Measurements from ENCODE around the gene HNRNPL.
"Not testable (repeated sequence)": the region's sequence is repeated elsewhere in the genome, so short reads cannot be mapped to it uniquely, and the experiment has no call there.

HNRNPL gene

DNA sequence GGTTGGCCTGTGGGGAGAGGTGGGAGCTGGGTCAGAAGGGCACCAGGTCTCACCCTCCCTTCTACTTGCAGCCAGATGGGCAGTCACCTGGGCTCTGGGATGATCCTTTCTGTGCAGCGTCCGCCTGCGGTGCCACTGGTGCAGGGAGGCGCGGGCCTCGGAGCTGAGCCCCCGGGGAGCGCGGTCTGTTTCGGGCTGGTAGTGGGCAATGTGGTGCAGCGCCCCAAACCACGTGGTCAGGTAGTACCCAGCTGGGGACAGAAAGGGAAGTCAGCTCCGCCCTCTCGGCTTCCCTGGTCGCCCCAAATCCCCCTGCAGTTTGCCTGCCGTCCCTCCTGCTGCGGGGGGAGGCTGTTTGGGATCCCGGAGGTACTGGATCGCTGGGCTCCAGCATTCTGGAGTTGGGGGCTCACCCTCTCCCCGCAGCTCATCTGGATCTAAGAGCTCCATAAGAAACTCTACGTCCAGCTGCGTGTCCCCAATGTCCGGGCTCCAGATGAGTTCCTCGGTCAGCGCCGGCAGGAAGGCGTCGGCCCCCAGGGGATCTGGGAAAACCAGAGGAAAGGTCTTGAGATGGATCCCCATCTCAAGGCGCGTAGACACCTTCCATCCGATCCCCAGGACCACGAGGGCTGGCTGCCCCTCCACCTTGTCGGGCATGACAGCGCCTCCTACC, 19.5 kb upstream of the HNRNPL start:
- no peak for DNase-seq

DNA sequence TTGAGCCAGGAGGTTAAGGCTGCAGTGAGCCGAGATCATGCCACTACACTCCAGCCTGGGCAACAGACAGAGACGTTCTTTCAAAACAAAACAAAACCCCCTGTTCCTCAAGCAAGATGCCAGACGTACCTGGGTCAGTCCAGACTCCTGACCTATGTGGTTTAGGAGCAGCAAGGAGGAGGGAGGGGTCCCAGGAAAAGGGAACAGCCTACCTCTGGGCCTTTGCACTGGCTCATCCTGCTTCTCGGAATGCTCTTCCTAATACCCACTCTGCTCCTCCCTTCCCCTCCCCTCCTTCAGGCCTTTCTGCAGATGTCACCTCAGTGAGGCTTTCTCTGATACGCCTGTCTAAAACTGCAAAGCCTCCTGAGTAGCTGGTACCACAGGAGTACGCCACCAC, 18.8 kb upstream of the HNRNPL start:
- no peak for DNase-seq

DNA sequence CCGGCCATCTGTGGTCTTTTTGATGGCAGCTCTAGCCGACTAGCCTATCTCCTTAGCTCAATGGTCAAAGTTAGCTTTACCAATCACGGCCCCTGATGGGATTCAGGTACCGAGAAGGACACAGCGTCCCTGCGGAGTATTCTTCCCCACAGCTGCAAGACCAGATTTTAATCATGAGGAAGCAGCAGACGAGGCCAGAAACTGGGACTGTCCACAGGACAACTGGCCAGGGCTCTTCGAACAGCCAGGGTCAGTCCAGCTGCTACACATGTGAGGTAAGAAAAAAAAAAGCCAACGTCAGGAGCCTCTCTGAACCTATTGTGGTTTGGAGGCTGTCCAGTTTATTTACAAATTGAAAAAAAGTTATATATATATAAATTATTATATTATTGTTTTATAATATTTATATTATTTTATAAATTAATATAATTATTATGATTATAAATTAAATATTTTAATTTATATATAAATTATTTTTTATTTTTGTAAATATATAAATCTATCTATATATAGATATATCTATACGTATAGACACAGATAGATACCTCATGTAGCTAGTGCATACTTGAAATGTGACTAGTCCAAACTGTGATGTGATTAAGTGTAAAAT, 17.5 kb upstream of the HNRNPL start:
- DNase-seq, result no peak

DNA sequence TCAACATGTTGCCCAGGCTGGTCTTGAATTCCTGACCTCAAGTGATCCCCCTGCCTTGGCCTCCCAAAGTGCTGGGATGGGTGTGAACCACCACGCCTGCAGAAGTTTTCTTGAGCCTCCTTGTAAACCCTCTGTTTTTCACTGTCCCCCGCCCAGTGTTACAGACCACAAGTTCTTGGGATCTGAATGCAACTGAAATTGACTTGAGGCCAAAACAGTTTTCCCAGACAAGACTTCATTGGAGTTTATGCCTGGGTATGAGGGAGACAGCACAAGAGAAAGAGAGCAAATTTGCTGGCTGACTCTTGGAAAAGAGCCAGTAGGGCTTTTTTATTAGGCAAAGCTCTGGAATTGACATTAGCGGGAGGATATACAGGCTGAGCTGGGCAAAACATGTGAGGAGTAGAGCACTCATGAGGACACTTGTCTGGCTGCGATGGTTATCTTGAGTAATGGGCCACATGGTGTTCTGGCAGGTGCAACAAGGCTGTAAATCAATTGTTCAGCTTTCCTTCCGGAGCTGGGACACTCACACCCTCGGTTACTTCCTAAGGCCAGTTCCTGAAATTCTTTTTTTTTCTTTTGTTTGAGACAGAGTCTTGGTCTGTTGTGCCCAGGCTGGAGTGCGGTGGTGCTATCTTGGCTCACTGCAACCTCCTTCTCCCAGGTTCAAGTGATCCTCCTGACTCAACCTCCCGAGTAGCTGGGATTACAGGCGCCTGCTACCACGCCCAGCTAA, 12.7 kb upstream of the HNRNPL start:
- peak; percentile 50 for DNase-seq

DNA sequence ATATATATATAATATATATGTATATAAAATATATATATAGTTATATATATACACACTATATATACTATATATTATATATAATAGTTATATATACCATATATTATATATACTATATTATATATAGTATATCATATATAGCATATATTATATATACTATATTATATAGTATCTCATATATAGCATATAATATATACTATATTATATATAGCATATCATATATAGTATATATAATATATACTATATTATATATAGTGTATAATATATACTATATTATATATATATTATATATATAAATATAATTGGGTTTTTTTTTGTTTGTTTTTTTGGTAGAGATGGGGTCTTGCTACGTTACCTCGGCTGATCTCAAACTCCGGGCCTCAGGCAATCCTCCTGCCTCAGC, 11.6 kb upstream of the HNRNPL start:
- DNase-seq, result no peak

DNA sequence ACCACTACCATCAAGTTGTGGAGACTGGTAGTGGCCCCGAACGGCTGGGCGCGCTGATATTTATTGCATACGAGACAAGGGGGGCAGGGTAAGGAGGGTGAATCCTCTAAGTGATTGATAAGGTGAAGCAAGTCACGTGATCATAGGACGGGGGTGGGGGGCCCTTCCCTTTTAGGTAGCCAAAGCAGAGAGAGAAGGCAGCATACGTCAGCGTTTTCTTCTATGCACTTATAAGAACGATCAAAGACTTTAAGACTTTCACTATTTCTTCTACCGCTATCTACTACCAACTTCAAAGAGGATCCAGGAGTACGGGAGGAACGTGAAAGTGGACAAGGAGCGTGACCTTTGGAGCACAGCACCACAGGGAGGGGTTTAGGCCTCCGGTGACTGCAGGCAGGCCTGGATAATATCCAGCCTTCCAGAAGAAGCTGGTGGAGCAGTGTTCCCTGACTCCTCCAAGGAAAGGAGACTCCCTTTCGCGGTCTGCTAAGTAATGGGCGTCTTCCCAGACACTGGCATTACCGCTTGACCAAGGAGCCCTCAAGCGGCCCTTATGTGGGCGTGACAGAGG, 9.9 kb upstream of the HNRNPL start:
- DNase-seq, result not testable (repeated sequence)

DNA sequence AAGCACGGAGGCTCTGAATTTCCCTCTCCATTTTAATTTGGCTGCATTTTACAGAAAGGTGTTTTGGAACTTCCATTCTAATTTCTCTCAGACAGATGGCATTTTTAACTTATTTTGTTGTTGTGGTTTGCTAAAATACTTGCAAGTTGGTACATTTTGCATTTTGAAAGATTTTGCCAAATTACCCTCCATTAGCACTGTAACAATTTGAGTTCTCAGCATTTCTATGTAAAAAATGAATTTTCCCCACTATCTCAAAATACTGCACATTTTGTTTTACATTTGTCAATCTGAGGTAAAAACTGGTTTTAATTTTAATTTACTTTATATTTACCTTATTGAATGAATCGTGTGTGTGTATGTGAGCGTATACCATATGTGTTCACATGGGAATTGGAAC, 7.0 kb upstream of the HNRNPL start:
- no peak for DNase-seq

DNA sequence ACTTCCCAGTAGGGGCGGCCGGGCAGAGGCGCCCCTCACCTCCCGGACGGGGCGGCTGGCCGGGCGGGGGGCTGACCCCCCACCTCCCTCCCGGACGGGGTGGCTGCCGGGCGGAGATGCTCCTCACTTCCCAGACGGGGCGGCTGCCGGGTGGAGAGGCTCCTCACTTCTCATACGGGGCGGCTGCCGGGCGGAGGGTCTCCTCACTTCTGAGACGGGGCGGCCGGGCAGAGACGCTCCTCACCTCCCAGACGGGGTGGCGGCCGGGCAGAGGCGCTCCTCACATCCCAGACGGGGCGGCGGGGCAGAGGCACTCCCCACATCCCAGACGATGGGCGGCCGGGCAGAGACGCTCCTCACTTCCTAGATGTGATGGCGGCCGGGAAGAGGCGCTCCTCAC, 6.0 kb upstream of the HNRNPL start:
- not testable (repeated sequence) for DNase-seq

DNA sequence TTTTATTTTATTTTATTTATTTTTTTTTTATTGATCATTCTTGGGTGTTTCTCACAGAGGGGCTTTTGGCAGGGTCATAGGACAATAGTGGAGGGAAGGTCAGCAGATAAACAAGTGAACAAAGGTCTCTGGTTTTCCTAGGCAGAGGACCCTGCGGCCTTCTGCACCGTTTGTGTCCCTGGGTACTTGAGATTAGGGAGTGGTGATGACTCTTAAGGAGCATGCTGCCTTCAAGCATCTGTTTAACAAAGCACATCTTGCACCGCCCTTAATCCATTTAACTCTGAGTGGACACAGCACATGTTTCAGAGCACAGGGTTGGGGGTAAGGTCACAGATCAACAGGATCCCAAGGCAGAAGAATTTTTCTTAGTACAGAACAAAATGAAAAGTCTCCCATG, 5.2 kb upstream of the HNRNPL start:
- not testable (repeated sequence) for DNase-seq

DNA sequence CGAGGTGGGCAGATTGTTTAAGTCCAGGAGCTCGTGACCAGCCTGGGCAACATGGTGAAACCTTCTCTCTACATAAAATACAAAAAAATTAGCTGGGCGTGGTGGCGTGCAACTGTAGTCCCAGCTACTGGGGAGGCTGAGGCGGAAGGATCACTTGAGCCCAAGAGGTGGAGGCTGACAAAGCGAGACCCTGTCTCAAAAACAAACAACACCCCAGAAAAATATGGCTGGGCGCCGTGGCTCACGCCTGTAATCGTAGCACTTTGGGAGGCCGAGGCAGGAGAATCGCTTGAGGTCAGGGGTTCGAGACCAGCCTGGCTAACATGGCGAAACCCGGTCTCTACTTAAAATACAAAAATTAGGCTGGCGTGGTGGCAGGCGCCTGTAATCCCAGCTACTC, 3.4 kb upstream of the HNRNPL start:
- DNase-seq, result no peak

DNA sequence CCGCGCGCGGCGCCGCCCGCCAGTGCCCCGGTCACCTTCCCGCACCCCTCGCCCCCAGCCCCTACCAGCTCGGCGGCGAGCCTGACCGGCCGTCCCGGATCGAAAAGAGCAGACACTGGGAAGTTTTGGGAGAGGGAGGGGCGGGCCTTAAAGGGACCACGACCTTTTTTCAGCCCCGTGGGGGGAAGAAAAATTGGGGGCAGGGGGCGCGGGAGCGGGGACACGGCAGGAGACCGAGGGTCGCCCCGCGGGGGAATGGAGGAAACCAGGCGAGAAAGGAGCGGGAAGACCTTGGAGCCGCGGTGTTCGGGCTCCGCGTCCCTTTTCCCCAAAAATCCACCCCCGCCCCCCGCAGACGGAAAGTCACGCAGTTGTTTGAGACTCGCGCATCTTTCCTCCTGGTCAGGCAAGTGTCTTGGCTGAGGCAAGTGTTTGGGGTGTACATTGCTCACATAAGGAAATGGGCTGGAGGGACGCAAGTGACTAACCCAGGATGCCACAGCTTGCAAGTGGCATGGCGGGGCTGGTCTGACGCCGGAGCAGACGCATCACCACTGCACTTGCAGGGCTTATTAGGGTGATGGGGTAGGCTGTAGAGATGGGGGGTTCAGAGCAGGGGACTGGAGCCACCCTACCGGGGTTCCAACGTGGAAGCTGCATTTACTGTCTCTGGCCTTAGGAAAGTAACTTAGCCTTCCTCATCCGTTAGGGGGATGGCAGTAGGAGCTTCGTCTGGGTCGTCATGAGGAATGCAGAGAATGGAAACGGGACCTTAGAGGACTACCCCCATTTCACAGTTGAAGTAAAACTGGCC, 2.7 kb upstream of the HNRNPL start:
- DNase-seq, result no peak

DNA sequence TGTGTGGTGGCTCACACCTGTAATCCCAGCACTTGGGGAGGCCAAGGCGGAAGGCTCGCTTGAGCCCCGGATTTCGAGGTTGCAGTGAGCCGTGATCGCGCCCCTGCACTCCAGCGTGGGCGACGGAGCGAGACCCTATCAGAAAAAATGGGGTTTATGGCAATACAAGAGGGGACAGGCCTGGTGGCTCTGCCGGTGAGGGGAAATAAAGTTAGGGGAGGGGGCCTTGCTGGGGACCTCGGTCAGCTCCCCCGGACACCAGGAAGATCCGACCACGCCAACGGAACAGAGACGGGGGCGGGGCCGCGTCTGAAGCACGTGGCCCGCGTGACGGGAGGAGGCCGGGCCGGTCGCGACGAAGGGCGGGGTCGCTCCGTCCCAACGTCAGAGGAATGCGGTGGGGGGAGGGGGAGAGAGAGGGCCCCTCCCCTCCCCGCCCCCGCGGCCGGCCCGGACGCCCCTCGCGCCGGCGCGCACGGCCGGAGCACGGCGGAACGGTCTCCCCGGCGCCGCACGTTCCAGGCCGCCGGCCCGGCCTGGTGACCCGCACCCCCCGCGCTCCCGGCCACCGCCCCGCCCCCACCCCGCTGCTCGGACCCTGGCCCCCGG, 1.9 kb upstream of the HNRNPL start:
- DNase-seq, result peak; percentile 59

DNA sequence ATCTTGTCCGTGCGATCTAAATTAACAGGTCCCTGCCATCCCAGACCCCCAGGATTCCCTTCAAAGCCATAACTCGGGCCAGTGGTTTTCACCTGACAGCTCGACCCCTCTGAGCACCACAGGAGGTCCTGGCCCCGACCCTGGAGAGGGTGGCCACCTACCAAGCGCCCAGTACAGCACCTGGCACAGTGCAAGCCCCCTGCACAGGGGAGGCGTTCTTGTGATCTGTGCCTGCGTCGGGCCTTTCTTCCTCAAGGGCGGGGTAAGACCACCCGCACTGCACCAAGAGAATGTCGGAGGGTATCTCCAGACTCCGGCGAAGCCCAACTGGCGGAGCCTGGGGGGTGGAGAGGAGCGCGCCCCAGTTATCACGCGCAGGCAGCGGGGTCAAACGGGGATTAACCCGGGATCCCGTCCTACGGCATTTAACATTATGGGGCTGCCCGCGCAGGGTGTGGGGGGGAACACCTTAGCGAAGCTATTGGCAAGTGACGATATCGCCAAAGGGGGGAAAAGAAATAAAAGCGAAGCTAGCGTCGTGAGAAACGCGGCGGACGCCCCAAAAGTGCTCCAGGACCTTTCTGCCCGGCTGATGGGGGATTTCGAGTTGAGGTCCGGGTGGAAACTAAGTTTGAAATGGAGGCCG, 1.3 kb upstream of the HNRNPL start:
- peak; percentile 68 for DNase-seq

DNA sequence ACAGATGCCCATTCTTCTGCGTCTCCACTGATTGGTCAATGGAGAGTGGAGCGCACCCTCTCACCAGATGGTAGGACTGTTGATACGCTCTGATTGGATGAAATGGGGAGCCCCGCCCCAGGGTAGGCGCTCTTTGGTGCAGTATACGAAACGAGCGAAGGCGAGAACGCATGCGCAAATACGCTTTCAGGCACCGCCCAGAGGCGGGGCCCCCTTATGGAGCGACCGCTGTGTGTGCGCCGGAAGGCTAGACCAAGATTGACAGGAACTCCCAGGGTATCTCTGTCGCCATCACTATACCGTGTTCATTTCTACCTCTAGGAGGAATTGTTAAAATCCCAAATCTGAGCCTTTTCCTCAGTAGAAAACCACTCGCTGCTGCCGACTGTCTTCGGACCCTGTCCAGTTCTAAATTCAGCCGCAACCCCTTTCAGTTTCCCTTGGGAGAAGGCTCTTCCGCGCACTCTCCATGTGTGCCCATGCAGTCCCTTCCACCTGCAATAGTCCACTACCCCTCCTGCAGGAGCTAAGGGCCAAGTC, 720 bp upstream of the HNRNPL start:
- no peak for DNase-seq

DNA sequence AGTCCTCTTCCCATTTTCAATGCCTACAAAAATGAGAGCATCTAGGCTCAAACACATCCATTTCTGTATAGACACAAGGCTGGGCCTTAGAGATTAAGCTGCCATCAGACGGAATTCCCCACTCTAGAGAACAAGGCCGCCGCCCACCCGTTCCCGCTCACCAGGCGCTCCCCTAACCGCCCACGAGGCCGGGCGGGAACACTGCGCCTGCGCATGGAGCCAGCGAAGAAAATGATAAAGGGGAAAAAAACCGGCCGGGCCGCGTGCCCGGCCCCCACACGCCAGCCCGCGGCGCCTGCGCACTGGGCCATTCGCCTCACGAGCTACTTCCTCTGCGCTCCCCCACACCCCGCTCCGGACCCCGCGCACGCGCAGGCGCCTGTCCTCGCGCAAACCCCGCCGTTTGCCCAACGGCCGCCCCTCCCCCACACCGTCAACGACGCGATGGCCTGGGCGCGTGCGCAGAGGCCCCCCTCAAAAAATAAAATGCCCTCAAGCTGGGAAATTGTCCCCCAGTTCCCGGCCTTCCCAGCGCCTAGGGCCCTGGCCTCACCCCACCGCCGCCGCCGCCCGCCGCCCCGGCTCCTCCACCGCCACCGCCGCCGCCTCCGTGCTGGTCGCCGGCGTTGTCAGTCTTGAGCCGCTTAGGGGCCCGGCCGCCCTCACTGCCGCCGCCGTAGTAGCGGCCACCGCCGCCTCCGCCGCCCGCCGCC, 483 bp downstream of the HNRNPL start:
- DNase-seq, result peak; percentile 88

DNA sequence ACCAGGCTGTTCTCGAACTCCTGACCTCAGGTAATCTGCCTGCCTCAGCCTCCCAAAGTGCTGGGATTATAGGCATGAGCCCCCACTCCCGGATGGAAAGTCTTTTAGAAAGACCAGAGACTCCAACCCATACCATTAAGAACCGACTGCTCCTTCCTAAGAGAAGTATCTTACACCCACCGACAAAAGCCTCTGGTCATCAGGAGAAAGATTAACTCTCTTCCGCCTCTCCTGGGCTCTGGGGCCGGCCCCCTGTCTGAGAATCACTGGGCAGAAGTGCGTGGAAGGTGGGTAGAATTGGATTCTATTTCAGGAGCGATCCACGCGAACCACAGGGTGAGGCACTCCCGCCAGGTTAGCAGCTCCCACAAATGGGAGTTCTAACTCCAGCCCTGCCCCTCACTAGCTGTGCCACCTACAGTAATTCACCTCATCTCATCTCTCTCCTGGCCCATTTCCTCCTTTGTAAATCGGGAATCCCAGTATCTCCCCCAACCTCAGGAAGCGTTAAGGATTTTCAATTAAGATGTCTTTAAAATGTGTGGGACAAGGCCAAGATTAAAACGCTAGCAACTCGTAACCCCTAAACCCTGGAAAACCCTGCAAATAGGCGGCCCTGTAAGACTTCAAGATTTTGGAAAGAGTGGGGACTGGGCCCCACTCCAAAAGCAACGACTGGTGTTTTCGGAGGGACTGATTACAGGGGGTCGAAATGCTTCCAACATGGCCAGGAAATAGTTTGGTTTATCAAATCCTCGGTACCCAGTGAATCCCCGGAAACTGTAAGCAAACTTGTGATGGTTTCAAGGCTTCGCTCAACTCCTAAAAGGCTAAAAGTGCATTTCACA, 1.3 kb downstream of the HNRNPL start:
- no peak for DNase-seq

DNA sequence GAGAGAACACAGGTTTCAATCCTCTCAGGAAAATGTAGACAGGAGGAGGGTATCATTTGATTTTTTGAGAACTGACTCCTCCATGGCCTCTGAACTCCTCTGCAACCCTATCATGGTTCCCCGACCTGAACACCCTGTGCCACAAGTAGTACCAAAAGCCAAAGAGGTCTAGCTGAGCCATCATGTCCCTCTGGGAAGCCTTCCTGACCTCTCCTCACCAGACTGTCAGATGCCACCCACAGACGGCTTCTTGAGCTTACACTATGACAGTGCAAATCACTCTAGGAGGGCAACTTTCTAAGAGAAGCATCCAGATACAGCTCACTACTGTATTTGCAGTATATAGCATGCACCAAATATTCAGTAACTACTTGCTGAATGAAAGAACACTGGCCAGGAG, 3.7 kb downstream of the HNRNPL start:
- no peak for DNase-seq

DNA sequence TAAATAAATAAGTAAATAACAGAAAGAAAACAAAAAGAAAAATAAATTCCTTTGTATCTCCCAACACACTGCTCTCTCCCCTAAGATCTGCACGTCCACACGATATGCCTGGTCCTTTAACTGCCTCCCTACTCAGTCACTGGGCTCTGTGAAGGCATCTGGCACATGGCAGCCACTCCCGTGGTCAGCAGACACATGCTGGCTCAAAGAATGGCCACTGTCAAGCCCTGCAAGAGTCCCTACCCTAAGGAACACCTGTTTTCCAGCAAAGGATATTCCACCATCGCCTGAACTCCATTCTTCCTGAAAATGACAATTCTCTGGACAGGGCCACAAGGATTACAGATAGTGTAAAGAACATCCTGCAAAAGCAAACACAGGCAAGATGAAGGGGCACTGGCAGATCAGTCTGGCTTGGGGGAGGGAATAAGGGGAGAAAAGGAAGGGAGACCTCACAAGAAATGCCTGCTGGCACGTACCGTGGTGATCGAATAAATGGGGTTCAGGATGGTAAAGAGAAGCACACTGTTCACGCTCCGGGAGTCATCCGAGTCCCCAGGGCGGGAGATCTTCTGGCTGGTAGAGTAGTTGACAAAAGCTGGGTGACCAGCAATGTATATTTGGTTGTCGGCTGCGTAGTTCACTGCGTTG, 4.3 kb downstream of the HNRNPL start:
- no peak for DNase-seq

DNA sequence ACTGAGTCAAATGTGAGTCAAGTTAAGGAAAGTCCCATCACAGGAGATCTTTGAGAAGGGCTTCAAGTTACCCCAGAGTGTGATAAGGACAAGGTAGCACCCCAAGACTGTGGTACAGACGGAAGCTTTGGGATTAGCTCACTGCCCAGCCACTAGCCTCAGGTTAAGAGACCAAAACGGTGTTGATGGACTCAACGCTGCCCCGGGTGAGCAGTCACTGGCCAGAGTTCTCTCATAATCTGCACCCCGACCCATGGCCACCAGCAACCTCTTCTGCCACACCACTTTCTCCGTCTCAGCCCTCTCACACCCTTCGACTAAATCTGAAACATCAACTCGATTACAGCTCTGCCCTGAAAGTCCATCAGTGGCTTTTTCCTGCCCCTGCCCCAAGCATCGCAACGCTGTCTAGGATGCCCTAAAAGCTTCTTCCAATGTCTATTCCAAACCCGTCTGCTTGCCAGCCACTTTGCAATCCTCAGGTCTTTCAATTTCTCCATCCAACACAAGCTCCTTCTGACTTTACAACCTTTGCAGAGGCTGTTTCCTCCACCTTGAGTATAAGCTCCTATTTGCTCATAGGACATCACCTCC, 5.6 kb downstream of the HNRNPL start:
- DNase-seq, result no peak
